ENCODE data around the gene HSD17B12.

Gene HSD17B12

DNA sequence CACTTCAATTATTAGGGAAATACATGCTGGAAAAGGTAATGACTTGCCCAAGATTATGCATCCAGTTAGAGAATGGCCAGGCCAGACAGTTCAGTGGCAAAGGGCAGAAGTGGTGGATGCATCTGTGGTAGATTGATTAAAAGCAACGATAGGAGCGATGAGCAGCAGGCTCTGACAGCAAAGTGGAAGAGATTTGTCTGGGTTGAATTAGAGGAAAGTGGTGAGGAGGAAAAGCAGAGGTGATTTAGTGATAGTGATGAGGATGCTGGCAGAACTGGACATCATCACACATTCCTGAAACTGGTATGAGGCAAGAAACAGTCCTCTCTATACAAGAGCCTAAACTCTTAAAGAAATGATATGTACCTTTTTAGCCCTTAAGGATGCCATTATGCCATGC lies 12.5 kb downstream of the HSD17B12 start:
- ChIA-PET CTCF (interaction anchor here (1.3 kb wide), 1 partner anchor 126 kb away, joined by 3 read pairs; no protein-coding TSS in a partner anchor), POLR2A (no interaction called here)
- no peak overlapping the region for H3K4me3 ChIP-seq (ENCODE audit: low read depth, low read length)
- TF ChIP-seq, protein P1, sequence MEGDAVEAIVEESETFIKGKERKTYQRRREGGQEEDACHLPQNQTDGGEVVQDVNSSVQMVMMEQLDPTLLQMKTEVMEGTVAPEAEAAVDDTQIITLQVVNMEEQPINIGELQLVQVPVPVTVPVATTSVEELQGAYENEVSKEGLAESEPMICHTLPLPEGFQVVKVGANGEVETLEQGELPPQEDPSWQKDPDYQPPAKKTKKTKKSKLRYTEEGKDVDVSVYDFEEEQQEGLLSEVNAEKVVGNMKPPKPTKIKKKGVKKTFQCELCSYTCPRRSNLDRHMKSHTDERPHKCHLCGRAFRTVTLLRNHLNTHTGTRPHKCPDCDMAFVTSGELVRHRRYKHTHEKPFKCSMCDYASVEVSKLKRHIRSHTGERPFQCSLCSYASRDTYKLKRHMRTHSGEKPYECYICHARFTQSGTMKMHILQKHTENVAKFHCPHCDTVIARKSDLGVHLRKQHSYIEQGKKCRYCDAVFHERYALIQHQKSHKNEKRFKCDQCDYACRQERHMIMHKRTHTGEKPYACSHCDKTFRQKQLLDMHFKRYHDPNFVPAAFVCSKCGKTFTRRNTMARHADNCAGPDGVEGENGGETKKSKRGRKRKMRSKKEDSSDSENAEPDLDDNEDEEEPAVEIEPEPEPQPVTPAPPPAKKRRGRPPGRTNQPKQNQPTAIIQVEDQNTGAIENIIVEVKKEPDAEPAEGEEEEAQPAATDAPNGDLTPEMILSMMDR (IDR thresholded peaks at IDR 0.05; ENCODE audit: insufficient read depth, low read length, missing control alignments), result no peak
- no peak for DNase-seq (ENCODE audit: low read depth, low spot score)

DNA sequence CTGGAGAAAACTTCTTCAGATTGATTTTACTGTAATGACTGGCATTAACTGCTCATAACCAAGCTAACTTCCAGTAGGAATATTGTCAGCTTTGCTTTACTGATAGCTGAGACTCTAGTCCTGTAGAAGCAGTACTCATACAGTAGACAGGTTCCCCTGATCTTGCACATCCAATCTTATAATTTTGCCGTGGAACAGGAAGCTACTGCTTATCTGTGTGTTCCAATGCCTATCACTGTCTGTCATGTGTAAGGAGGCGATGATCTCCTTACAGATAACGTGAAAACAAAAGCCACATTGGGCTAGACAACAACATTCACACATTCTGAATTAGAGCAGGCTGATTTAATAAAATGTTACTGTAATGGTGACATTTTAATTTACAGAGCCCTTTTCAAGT lies 13.2 kb downstream of the HSD17B12 start:
- ChIA-PET POLR2A (interaction anchor here (1.1 kb wide), 1 partner anchor 13 kb away, joined by 4 read pairs; the partner anchor contains the start of gene HSD17B12), CTCF (interaction anchor here (1.3 kb wide), 1 partner anchor 126 kb away, joined by 3 read pairs; no protein-coding TSS in a partner anchor)
- no peak overlapping the region for H3K4me3 ChIP-seq (ENCODE audit: low read depth, low read length)
- no peak for DNase-seq (ENCODE audit: low read depth, low spot score)
- TF ChIP-seq, protein P1 (IDR thresholded peaks at IDR 0.05; ENCODE audit: insufficient read depth, low read length, missing control alignments), result no peak

DNA sequence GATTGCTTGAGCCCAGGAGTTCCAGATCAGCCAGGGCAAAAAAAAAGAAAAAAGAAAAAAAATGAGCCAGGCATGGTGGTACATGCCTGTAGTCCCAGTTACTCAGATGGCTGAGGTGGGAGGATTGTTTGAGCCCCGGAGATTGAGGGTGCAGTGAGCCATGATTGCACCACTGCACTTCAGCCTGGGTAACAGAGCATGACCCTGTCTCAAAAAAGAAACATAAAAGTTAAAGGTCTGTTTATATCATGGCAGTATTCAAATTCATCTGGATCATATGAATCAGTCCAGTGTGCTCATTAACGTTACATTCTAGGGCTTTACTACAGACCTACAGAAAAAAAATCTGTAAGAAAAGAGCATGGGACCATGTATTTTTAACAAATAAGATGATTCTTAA lies 13.9 kb downstream of the HSD17B12 start:
- TF ChIP-seq, protein P1 (IDR thresholded peaks at IDR 0.05; ENCODE audit: insufficient read depth, low read length, missing control alignments), result no peak
- ChIA-PET CTCF (no interaction called here), POLR2A (interaction anchor here (1.1 kb wide), 1 partner anchor 14 kb away, joined by 4 read pairs; the partner anchor contains the start of gene HSD17B12)
- no peak for DNase-seq (ENCODE audit: low read depth, low spot score)
- H3K4me3 ChIP-seq (ENCODE audit: low read depth, low read length), result no peak overlapping the region

DNA sequence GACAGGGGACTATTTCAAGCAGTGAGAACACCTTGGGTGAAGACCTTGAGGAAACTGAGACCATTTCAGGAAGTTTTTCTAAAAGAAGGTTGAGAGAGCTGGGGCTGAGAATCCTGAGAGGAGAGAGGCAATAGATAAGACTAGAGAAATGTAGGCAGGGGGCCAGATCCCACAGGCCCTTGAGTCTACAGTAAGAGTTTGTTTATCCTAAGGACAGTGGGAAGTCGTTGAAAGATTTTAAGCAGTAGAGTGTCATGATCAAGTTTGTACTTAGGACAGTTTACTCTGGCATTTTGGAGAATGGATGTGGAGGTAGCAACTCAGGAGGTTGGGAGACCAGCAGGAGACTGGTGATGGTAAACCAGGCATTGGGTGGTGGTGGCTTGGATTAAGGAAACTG lies 17.1 kb downstream of the HSD17B12 start:
- ChIA-PET POLR2A (no interaction called here), CTCF (no interaction called here)
- DNase-seq (ENCODE audit: low read depth, low spot score), result no peak
- TF ChIP-seq, protein P1 (IDR thresholded peaks at IDR 0.05; ENCODE audit: insufficient read depth, low read length, missing control alignments), result no peak
- H3K4me3 ChIP-seq (ENCODE audit: low read depth, low read length), result no peak overlapping the region

DNA sequence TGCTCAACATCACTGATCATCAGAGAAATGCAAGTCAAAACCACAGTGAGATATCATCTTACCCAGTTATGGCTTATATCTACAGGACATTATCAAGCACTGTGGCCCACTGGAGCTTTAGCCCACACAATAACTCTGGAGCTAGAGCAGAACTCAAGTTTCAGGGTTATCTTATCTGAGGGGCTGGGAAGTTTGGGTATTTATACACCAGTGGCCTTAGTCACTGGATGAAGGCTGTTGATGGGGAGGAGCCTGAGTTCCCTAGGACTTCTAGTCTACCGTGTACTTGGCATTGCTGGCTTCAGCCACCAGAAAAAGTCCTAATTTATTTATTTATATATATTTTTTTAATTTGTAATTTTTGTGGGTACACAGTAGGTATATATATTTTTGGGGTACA lies 19.3 kb downstream of the HSD17B12 start:
- ChIA-PET CTCF (no interaction called here), POLR2A (no interaction called here)

DNA sequence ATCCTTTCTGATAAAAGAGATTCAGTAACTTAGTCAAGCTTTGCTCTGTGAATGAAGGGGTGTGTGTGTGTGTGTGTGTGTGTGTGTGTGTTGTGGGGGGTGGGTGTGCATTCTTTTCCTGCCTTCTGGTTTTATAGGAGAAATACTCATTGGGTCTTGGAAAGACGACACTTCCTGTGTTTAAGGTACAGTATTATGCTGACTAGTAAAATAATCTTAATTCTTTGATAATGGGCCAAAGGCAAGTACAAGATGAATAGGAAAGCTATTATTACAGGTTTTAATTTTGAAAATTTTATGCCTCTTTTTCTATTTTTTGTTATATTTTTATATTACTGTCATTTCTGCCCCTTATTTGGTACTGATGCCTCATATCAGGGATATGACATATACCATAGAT lies 26.1 kb downstream of the HSD17B12 start:
- TF ChIP-seq, protein P1 (IDR thresholded peaks at IDR 0.05; ENCODE audit: insufficient read depth, low read length, missing control alignments), result no peak
- ChIA-PET POLR2A (no interaction called here), CTCF (no interaction called here)
- no peak overlapping the region for H3K4me3 ChIP-seq (ENCODE audit: low read depth, low read length)
- no peak for DNase-seq (ENCODE audit: low read depth, low spot score)

More for the DNA sequence above, 19.3 kb downstream of the HSD17B12 start:
- H3K4me3 ChIP-seq (ENCODE audit: low read depth, low read length), result no peak overlapping the region
- TF ChIP-seq, protein P1 (IDR thresholded peaks at IDR 0.05; ENCODE audit: insufficient read depth, low read length, missing control alignments), result no peak
- no peak for DNase-seq (ENCODE audit: low read depth, low spot score)

Measured in AG04449 (cell line).